KMS-11 (cell line): ENCODE measurements around the gene KRTAP5-8.

Experiments used
- H2AFZ ChIP-seq: fragments of 200-600 bp; sonication (generic); 2 replicates; pipeline ENCODE4 v1.6.1; 2016; ENCODE audit warnings: antibody characterized with exemption, mixed run types, low read depth
- H3K27ac ChIP-seq: fragments of 200-600 bp; sonication (generic); 2 replicates; pipeline ENCODE4 v1.6.1; 2016; ENCODE audit warnings: mild to moderate bottlenecking, mixed run types
- H3K27me3 ChIP-seq: fragments of 200-600 bp; sonication (generic); 2 replicates; pipeline ENCODE4 v1.6.1; 2017; ENCODE audit warnings: mild to moderate bottlenecking, low read depth, mixed run types, moderate library complexity; ENCODE audit not compliant: insufficient read depth
- H3K36me3 ChIP-seq: fragments of 200-600 bp; sonication (generic); 2 replicates; pipeline ENCODE4 v1.6.1; 2017; ENCODE audit warnings: mild to moderate bottlenecking, mixed run types; ENCODE audit not compliant: insufficient read depth
- H3K4me1 ChIP-seq: fragments of 200-600 bp; sonication (generic); 2 replicates; pipeline ENCODE4 v1.6.1; 2016; ENCODE audit warnings: mild to moderate bottlenecking, low read depth, mixed run types; ENCODE audit not compliant: poor library complexity, severe bottlenecking
- H3K4me2 ChIP-seq: fragments of 200-600 bp; sonication (generic); 2 replicates; pipeline ENCODE4 v1.7.0; 2016; ENCODE audit warnings: mild to moderate bottlenecking, mixed run types
- H3K4me3 ChIP-seq: fragments of 200-600 bp; sonication (generic); IDR thresholded peaks from 2 replicates; pipeline ENCODE4 v1.6.1; 2017; ENCODE audit warnings: low read depth, low read length, mixed read lengths; ENCODE audit not compliant: insufficient read depth
- H3K79me2 ChIP-seq: fragments of 200-600 bp; sonication (generic); 2 replicates; pipeline ENCODE4 v1.6.1; 2016; ENCODE audit warnings: low read depth, mixed run types; ENCODE audit not compliant: insufficient read depth
- H3K9ac ChIP-seq: fragments of 200-600 bp; sonication (generic); 2 replicates; pipeline ENCODE4 v1.6.1; 2016; ENCODE audit warnings: mild to moderate bottlenecking, mixed run types
- H4K20me1 ChIP-seq: fragments of 200-600 bp; sonication (generic); 2 replicates; pipeline ENCODE4 v1.6.1; 2016; ENCODE audit warnings: mild to moderate bottlenecking, mixed run types; ENCODE audit not compliant: insufficient read depth
- CTCF ChIP-seq: fragments of 200-600 bp; sonication (generic); conservative IDR thresholded peaks from 2 replicates; pipeline ENCODE4 v1.6.1; 2017; ENCODE audit warnings: low read depth, mild to moderate bottlenecking, antibody characterized with exemption, low read length, moderate library complexity, mixed read lengths

KRTAP5-8 gene

DNA sequence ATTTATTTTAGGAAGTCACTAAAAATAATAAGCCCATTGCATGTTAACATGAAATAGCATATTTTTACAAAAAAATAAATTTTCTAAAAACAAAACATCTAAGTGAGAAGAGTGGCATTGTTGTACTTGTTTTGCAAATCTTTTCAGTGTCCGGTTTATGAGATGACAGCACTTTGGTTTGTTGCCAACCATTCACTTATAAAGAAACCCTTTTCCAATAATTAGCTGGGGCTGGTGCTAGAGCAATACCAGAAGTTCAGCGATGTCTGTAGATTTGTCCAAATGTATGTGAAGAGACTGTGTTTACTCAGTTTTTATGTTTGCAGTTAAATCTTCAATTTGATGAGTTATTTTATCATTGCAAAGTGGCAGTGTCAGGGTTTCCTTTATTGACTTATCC lies 32.8 kb upstream of the KRTAP5-8 start:
- Histone ChIP-seq H3K4me2 (no peak overlapping the region), H3K9ac (no peak overlapping the region), H3K4me1 (no peaks in the 10 kb centered on the region), H3K79me2 (no peaks in the 10 kb centered on the region), H3K27me3 (no peaks in the 10 kb centered on the region), H3K4me3 (no peak overlapping the region), H3K36me3 (no peaks in the 10 kb centered on the region), H4K20me1 (no peaks in the 10 kb centered on the region), H2AFZ (no peak overlapping the region), H3K27ac (no peak overlapping the region)
- no peak for TF ChIP-seq CTCF

GRCh38 chr11:71505781-71506180 lies 32.0 kb upstream of the KRTAP5-8 start:
- no peak for TF ChIP-seq CTCF
- Histone ChIP-seq H3K79me2 (no peaks in the 10 kb centered on the region), H3K27me3 (no peaks in the 10 kb centered on the region), H3K36me3 (no peaks in the 10 kb centered on the region), H3K4me3 (no peak overlapping the region), H3K27ac (no peak overlapping the region), H3K4me2 (no peak overlapping the region), H3K4me1 (no peaks in the 10 kb centered on the region), H4K20me1 (no peaks in the 10 kb centered on the region), H3K9ac (no peak overlapping the region), H2AFZ (no peak overlapping the region)

DNA sequence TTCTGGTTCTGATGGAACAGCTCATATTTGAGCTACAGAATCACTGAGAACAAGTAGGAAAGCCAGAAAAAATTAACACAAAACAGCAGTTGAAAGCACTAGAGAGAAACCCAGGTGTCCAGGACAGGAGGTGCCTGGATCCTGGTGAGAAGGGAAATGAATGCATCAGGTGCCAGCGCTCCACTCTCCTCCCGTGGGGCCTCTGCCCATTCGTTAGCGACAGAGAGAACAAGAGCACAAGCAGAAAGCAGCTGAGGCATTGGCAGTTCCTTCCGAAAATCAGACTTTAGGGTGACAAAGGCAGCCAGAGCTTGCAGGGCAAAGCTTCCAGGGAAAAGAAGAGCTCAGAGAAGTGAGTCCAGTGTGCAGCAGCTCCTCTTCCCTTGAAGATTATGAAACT lies 30.7 kb upstream of the KRTAP5-8 start:
- Histone ChIP-seq H4K20me1 (no peaks in the 10 kb centered on the region), H3K27ac (no peak overlapping the region), H3K27me3 (no peaks in the 10 kb centered on the region), H3K4me3 (no peak overlapping the region), H3K36me3 (no peaks in the 10 kb centered on the region), H3K79me2 (no peaks in the 10 kb centered on the region), H3K9ac (no peak overlapping the region), H3K4me1 (no peaks in the 10 kb centered on the region), H2AFZ (no peak overlapping the region), H3K4me2 (no peak overlapping the region)
- TF ChIP-seq CTCF: no peak

- no peak overlapping the region for H2AFZ ChIP-seq
- no peak overlapping the region for H3K4me2 ChIP-seq
- H3K36me3 ChIP-seq: no peaks in the 10 kb centered on the region
- no peaks in the 10 kb centered on the region for H3K27me3 ChIP-seq
- no peak overlapping the region for H3K27ac ChIP-seq
- no peaks in the 10 kb centered on the region for H3K79me2 ChIP-seq
- no peaks in the 10 kb centered on the region for H3K4me1 ChIP-seq
- no peaks in the 10 kb centered on the region for H4K20me1 ChIP-seq
- H3K4me3 ChIP-seq: no peak overlapping the region
- TF ChIP-seq CTCF: no peak
- no peak overlapping the region for H3K9ac ChIP-seq
Observed at GRCh38 chr11:71518506-71519471, 19.0 kb upstream of the KRTAP5-8 start.
